HG03097 (cell line): ENCODE data around the gene DDX31.
"Not testable (repeated sequence)": the region's sequence is repeated elsewhere in the genome, so short reads cannot be mapped to it uniquely, and the experiment has no call there.

ENCODE experiments used
- ATAC-seq: cut with Tn5 transposase; IDR thresholded peaks from one replicate; pipeline ENCODE4 v1.9.1; 2021; ENCODE audit not compliant: unreplicated experiment, low FRiP score

The DDX31 gene

GRCh38 chr9:132669698-132670456, at the start of gene DDX31:
DDX31 (minus strand) TSS chr9:132669983; CDS start chr9:132669934, 49 bp downstream.
- peak; percentile 55 for ATAC-seq

- ATAC-seq = not testable (repeated sequence)
Observed at GRCh38 chr9:132718381-132718928, 48.7 kb upstream of the DDX31 start.

- no peak for ATAC-seq
Observed at GRCh38 chr9:132717326-132717945, 47.7 kb upstream of the DDX31 start.

GRCh38 chr9:132716007-132716406, 46.2 kb upstream of the DDX31 start:
- no peak for ATAC-seq

GRCh38 chr9:132712753-132713152, 43.0 kb upstream of the DDX31 start:
- no peak for ATAC-seq

GRCh38 chr9:132711846-132712245, 42.1 kb upstream of the DDX31 start:
- no peak for ATAC-seq

- not testable (repeated sequence) for ATAC-seq
Observed at GRCh38 chr9:132711152-132711551, 41.4 kb upstream of the DDX31 start.

- ATAC-seq = no peak
Observed at GRCh38 chr9:132710333-132710732, 40.5 kb upstream of the DDX31 start.

- no peak for ATAC-seq
Observed at GRCh38 chr9:132708769-132709430, 39.1 kb upstream of the DDX31 start.

GRCh38 chr9:132708239-132708638, 38.5 kb upstream of the DDX31 start:
- ATAC-seq = no peak

- no peak for ATAC-seq
Observed at GRCh38 chr9:132703336-132703735, 33.6 kb upstream of the DDX31 start.

GRCh38 chr9:132702254-132702653, 32.5 kb upstream of the DDX31 start:
- ATAC-seq = no peak

- no peak for ATAC-seq
Observed at GRCh38 chr9:132699956-132700355, 30.2 kb upstream of the DDX31 start.

GRCh38 chr9:132698989-132699388, 29.2 kb upstream of the DDX31 start:
- ATAC-seq = no peak

GRCh38 chr9:132697230-132697629, 27.4 kb upstream of the DDX31 start:
- ATAC-seq = no peak

- no peak for ATAC-seq
Observed at GRCh38 chr9:132694144-132694543, 24.4 kb upstream of the DDX31 start.

- no peak for ATAC-seq
Observed at GRCh38 chr9:132690696-132691095, 20.9 kb upstream of the DDX31 start.

GRCh38 chr9:132683873-132684272, 14.1 kb upstream of the DDX31 start:
- ATAC-seq = no peak

- no peak for ATAC-seq
Observed at GRCh38 chr9:132681561-132681960, 11.8 kb upstream of the DDX31 start.

- no peak for ATAC-seq
Observed at GRCh38 chr9:132679946-132680625, 10.3 kb upstream of the DDX31 start.

- no peak for ATAC-seq
Observed at GRCh38 chr9:132677976-132678375, 8.2 kb upstream of the DDX31 start.
